ENCODE measurements around the gene CHMP6. TPM values are rescaled to one million over a fixed set of nuclear protein-coding genes. Genes with fewer than 3 reads are reported as not detected.

CHMP6 gene
- total and polyA plus RNA-seq, 5 experiments from 2014 or later = 40.1 to 47.6 (median 41.6) TPM

DNA sequence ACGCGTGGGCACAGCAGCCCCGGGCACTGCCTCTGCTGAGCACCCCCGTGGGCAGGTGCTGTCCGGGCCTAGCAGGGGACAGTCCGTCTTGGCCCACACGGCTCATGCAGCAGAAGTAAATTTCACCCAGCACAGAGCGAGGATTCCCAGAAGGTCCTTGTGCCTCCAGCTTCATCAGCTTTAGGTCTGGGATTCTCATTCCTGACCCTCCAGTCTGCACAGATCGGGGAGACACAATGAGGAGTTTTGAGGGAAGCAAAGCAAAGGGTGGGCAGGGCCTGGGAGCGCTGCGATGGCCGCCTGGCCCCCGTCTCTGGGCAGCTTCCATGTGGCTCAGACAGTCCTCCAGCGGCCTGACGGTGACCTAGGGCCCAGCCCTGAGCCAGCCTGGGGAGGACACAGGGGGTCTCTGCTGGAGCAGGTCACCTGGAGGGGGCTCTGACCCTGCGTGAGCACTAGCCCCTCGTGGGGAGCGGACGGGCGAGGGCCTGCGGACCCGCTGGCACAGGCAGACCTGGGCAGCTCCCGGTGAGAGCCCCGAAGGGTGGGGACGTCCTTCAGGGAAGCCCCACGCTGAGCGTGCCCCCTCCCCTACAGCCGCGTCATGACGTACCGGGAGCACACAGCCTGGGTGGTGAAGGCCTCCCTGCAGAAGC, 30.7 kb upstream of the CHMP6 start:
- DNase-seq = no peak
- peaks cover 0 to 2% (median under 1%) of the 10 kb centered on the region in 4 donors for H3K4me1 Mint-ChIP-seq
- H3K4me3 Mint-ChIP-seq = no peak overlapping the region
- H3K36me3 Mint-ChIP-seq = peaks cover 0 to 22% (median 3%) of the 10 kb centered on the region in 3 donors
- peak overlapping the region in 1 of 10 donors; percentile 53 for H3K27ac Mint-ChIP-seq
- no peak for ATAC-seq
- POLR2A ChIA-PET = interaction anchor here (1.1 kb wide), 1 partner anchor 57 kb away, joined by 3 read pairs; no protein-coding TSS in a partner anchor
- H3K9me3 Mint-ChIP-seq = no peaks in the 10 kb centered on the region
- no peaks in the 10 kb centered on the region for H3K27me3 Mint-ChIP-seq

DNA sequence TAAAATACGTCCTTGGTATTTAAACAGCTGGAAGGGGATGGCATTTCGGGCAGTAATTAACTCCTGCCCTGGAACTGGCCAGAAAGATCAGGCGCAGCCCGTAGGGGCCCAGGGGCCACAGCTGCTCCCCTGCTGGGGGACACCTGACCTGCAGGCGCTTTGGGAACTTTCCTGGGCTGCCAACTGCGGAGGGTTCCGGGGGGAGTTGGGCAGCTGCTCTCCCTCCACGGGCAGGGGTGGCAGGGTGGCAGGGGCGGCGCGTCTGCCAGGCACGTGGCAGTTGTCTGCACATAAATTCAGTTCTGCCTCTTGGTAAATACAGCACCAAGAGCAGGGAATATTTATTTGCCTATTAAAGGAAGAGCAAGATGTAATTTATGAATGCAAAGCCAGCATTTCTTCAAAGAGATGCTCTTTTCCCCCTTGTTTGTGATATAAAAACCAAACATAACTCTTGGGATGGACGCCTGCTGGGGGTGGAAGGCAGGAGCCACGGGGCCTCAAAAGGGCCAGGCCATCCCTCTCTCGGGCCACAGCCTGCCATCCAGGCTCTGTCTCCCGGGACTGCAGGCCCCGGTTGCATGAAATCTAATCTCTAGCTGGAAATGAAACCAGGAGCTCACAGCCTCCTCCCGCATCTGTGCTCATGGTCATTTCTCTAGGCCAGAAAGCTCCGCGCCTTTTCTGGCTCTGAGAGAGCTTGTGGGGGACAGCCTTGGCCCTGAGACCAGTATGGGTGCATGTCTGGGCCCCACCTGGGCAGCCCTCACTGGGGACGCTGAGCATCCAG, 29.9 kb upstream of the CHMP6 start:
- Mint-ChIP-seq H3K4me1 (peaks cover 0 to 1% (median 0%) of the 10 kb centered on the region in 4 donors), H3K4me3 (no peak overlapping the region), H3K36me3 (peaks cover 0 to 27% (median 2%) of the 10 kb centered on the region in 3 donors), H3K27me3 (no peaks in the 10 kb centered on the region), H3K9me3 (no peaks in the 10 kb centered on the region), H3K27ac (no peak overlapping the region)
- no peak for ATAC-seq
- POLR2A ChIA-PET = interaction anchor here (0.5 to 1.1 kb wide), 2 partner anchors 43 to 56 kb away, joined by 3 read pairs; no protein-coding TSS in a partner anchor
- no peak for DNase-seq

GRCh38 chr17:80962356-80963329, 29.0 kb upstream of the CHMP6 start:
- Mint-ChIP-seq H3K27me3 (no peaks in the 10 kb centered on the region), H3K4me1 (peaks cover 0 to 3% (median 0%) of the 10 kb centered on the region in 4 donors), H3K9me3 (no peaks in the 10 kb centered on the region), H3K4me3 (no peak overlapping the region), H3K27ac (peak overlapping the region in 1 of 10 donors; percentile 20), H3K36me3 (peaks cover 0 to 28% (median 2%) of the 10 kb centered on the region in 3 donors)
- no peak for DNase-seq
- ATAC-seq = no peak
- POLR2A ChIA-PET = interaction anchor here (0.9 kb wide), 1 partner anchor 24 kb away, joined by 3 read pairs; no protein-coding TSS in a partner anchor

DNA sequence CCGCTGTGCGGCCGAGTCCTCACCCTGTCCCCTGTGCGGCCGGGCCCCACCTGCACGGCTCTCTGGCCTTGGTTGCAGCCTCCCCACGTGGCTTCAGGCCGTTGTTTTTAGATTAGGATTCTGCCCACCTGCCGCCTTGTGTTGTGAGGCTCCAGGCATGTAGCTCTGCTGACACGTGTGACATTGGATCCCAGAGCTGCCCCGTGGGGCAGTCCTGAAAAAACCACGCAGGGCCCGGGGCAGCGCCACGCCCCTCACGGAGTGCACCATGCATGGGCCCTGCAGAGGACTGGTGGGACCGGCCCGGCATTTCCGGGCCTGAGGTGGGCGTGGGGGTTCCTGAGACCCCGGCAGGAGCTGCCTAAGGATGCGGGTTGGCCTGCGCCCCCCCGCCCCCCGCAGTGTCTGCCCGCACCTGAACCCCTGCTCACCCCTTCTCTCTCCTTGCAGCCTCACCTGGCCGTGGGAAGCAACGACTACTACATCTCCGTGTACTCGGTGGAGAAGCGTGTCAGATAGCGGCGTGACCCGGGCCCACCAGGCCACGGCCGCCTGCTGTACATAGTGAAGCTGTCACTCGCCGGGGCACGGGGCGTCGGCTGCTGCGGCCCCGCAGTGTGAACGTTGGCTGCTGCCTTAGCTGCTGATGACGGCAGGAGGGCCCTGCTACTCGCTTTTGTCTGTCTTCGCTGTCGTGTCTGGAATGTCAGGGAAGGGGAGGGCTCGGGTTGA, 27.7 kb upstream of the CHMP6 start:
- DNase-seq = no peak
- no peak for ATAC-seq
- POLR2A ChIA-PET = interaction anchor here (0.9 kb wide), 1 partner anchor 26 kb away, joined by 3 read pairs; no protein-coding TSS in a partner anchor
- Mint-ChIP-seq H3K27me3 (no peaks in the 10 kb centered on the region), H3K36me3 (peaks cover 0 to 25% (median 2%) of the 10 kb centered on the region in 3 donors), H3K4me1 (peaks cover 0 to 4% (median 3%) of the 10 kb centered on the region in 4 donors), H3K27ac (peak overlapping the region in 1 of 10 donors; percentile 73), H3K4me3 (no peak overlapping the region), H3K9me3 (no peaks in the 10 kb centered on the region)

- no peaks in the 10 kb centered on the region for H3K9me3 Mint-ChIP-seq
- POLR2A ChIA-PET = no interaction called here
- no peak overlapping the region for H3K4me3 Mint-ChIP-seq
- H3K36me3 Mint-ChIP-seq = peaks cover 0 to 25% (median 2%) of the 10 kb centered on the region in 3 donors
- H3K4me1 Mint-ChIP-seq = peaks cover 0 to 7% (median 4%) of the 10 kb centered on the region in 4 donors
- H3K27me3 Mint-ChIP-seq = no peaks in the 10 kb centered on the region
- ATAC-seq (no peak), DNase-seq (no peak)
- peak overlapping the region in 1 of 10 donors; percentile 73 for H3K27ac Mint-ChIP-seq
These were observed 27.1 kb upstream of the CHMP6 start for GRCh38 chr17:80964544-80964856.

- Mint-ChIP-seq H3K4me3 (no peak overlapping the region), H3K36me3 (peaks cover 0 to 24% (median 2%) of the 10 kb centered on the region in 3 donors), H3K27ac (peak overlapping the region in 2 of 10 donors; percentile 73 to 92)
These were observed 26.6 kb upstream of the CHMP6 start for GRCh38 chr17:80964859-80965580.

GRCh38 chr17:80965606-80966005, 26.0 kb upstream of the CHMP6 start:
- H3K36me3 Mint-ChIP-seq = peaks cover 0 to 22% (median 2%) of the 10 kb centered on the region in 3 donors
- no peaks in the 10 kb centered on the region for H3K9me3 Mint-ChIP-seq
- POLR2A ChIA-PET = interaction anchor here (0.6 kb wide), 1 partner anchor 26 kb away, joined by 3 read pairs; the partner anchor contains the start of gene CHMP6
- DNase-seq (no peak), ATAC-seq (no peak)
- H3K4me1 Mint-ChIP-seq = peaks cover 4 to 16% (median 10%) of the 10 kb centered on the region in 4 donors
- H3K27me3 Mint-ChIP-seq = no peaks in the 10 kb centered on the region
- H3K4me3 Mint-ChIP-seq = no peak overlapping the region
- H3K27ac Mint-ChIP-seq = peak overlapping the region in 2 of 10 donors; percentile 54 to 92

More at GRCh38 chr17:80964859-80965580, 26.6 kb upstream of the CHMP6 start:
- Mint-ChIP-seq H3K4me1 (peaks cover 0 to 11% (median 6%) of the 10 kb centered on the region in 4 donors), H3K9me3 (no peaks in the 10 kb centered on the region), H3K27me3 (no peaks in the 10 kb centered on the region)
- POLR2A ChIA-PET = interaction anchor here (0.6 kb wide), 1 partner anchor 26 kb away, joined by 3 read pairs; the partner anchor contains the start of gene CHMP6
- ATAC-seq (no peak), DNase-seq (no peak)

GRCh38 chr17:80967404-80967872, 24.2 kb upstream of the CHMP6 start:
- H3K9me3 Mint-ChIP-seq = no peaks in the 10 kb centered on the region
- H3K4me1 Mint-ChIP-seq = peaks cover 7 to 21% (median 12%) of the 10 kb centered on the region in 4 donors
- peaks cover 0 to 19% (median 2%) of the 10 kb centered on the region in 3 donors for H3K36me3 Mint-ChIP-seq
- no peak for DNase-seq
- POLR2A ChIA-PET = no interaction called here
- no peak overlapping the region for H3K27ac Mint-ChIP-seq
- ATAC-seq = no peak
- H3K4me3 Mint-ChIP-seq = no peak overlapping the region
- H3K27me3 Mint-ChIP-seq = no peaks in the 10 kb centered on the region

DNA sequence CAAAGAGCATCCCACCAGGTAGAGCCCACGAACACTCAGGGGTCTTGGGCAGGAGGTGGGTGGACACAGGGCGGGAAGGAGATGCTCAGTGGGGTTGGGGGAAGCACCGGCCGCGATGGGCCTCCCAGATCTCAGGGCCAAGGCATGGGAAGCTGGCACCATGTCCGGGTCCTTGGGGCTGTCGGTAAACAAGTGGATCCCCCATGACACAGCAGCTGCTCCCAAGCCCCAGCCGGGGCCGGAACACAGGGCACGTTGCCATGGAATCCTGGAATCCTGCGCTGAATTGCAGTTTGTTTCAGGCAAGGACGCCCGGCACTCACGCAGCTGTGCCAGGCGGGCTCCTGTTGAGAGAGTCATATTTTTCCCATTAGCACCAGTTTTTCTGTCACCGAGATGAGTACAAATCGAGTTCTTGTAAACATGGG, 23.0 kb upstream of the CHMP6 start:
- no peak overlapping the region for H3K4me3 Mint-ChIP-seq
- H3K4me1 Mint-ChIP-seq = peaks cover 7 to 21% (median 12%) of the 10 kb centered on the region in 4 donors
- H3K27me3 Mint-ChIP-seq = no peaks in the 10 kb centered on the region
- no peak for DNase-seq
- no peak for ATAC-seq
- peak overlapping the region in 6 of 10 donors; percentile 29 to 83 (median 68) for H3K27ac Mint-ChIP-seq
- H3K36me3 Mint-ChIP-seq = peaks cover 0 to 15% (median 2%) of the 10 kb centered on the region in 3 donors
- no peaks in the 10 kb centered on the region for H3K9me3 Mint-ChIP-seq
- POLR2A ChIA-PET = no interaction called here

- POLR2A ChIA-PET = interaction anchor here (1.2 kb wide), 1 partner anchor 81 kb away, joined by 3 read pairs; no protein-coding TSS in a partner anchor
- peak overlapping the region in 1 of 10 donors; percentile 34 for H3K4me3 Mint-ChIP-seq
- H3K27ac Mint-ChIP-seq = peak overlapping the region in 6 of 10 donors; percentile 29 to 83 (median 62)
- ATAC-seq = no peak
- H3K9me3 Mint-ChIP-seq = no peaks in the 10 kb centered on the region
- H3K36me3 Mint-ChIP-seq = peaks cover 0 to 15% (median 2%) of the 10 kb centered on the region in 3 donors
- peaks cover 7 to 21% (median 12%) of the 10 kb centered on the region in 4 donors for H3K4me1 Mint-ChIP-seq
- no peak for DNase-seq
- H3K27me3 Mint-ChIP-seq = no peaks in the 10 kb centered on the region
These were observed 22.5 kb upstream of the CHMP6 start for GRCh38 chr17:80969030-80969673.
